DMS79 (cell line): ENCODE results near the gene RIT2.

Experiments
- DNase-seq: peaks from one replicate; lab custom pipeline; 2025; lab: John Stamatoyannopoulos, UW

The RIT2 gene

GRCh38 chr18:43081396-43081795 lies 34.1 kb downstream of the RIT2 start:
- no peak for DNase-seq

DNA sequence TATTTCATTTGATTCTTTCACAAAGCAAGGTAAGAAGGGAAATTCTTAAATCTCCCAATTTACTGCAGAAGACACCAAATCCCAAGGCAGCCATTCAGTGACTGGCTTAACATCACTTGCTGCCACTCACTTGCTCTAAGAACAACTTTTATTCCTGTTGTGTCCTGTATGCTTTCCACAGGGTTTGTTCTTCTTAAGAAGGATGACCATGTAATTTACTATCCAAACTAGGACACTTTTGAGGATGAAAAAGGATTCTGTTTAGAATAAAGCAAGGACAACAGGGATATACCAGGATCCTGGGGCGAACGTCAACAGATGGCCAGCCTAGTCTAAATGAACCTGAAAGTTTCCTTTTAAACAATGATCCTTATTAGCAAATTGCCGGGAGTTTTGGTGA lies 34.8 kb downstream of the RIT2 start:
- no peak for DNase-seq

DNA sequence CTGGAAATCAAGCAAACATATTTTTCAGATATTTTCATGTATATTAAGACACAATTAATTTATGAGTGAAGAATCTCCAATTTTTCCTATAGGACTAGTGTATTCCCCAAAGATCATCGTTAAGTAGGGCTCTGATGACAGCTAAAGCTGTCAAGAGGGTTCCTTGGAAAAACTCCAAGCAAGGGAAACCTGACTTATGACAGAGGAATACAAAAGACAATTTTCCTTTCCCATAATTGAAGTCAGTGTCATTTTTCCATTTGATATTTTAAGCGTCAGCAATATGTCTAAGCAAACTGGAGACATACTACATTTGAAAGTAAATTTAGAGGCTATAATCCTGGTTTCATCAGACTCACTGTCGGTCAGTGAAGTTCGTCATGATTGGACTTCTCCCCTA lies 36.1 kb downstream of the RIT2 start:
- no peak for DNase-seq

DNA sequence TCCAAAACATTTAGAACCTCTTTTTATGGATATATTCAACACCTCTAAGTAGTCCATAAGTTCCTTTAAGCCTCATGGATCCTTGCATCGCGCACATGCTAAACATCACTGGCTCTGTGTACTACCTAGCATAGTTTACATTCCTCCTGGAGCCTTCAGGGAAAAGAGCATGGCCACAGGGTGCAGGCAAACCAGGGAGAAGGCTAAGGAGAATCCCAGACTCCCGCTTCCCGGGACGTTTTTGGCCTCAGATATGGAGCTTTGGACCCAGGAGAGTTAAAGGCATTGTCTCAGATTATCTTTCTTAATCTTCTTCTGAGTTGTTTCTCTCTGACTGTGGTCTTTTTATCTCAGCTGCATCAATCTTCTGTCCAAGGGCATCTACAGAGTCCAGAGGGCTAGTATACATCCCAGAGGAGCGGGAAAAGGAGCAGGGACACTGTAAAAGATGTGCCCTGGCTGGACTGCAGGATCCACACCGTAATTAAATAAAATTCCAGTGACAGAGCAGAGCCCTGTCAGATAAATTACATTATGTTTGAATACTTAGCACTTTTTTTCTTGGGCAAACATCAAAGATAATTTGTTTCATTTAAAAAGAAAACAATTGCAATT lies 36.9 kb downstream of the RIT2 start:
- no peak for DNase-seq

GRCh38 chr18:43077510-43078308 lies 37.8 kb downstream of the RIT2 start:
- no peak for DNase-seq

- DNase-seq: no peak
Measured at GRCh38 chr18:43073771-43074170, 41.7 kb downstream of the RIT2 start.

GRCh38 chr18:43068781-43069180 lies 46.7 kb downstream of the RIT2 start:
- no peak for DNase-seq

DNA sequence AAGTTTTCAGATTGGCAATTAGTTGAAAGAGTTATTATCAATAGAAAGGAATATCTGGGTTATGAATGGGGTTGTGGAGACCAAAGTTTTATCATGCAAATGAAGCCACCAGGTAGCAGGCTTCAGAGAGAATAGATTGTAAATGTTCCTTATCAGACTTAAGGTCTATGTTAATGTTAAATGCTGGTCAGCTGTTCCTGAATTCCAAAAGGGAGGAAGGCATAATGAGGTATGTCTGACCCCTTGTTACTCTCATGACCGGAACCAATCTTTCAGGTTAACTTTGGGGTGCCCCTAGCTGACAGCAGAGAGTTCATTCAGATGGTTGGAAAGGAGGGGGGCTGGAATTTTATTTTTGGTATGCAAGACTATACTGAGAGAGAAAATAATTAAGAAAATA lies 47.9 kb downstream of the RIT2 start:
- DNase-seq: no peak

- no peak for DNase-seq
Measured at GRCh38 chr18:43061816-43062215, 53.7 kb downstream of the RIT2 start.

DNA sequence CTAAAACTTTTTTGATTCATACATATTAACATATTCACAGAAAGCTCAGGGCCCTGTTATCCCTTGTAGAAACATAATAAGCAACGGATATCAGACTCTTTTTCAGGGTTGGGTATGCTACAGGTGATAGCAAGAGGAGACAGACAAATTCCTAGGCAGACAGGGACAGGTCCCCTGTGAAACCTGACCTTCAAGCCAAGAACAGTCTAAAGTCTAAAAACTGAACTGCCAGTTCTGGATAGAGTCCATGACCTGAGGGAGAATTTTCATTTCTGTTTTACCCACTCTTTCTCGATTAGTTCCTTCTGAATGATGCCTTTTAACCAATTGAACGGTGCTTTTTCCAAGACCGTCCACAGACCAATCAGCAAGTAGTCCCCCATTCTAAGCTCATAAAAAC lies 54.2 kb downstream of the RIT2 start:
- DNase-seq: no peak

DNA sequence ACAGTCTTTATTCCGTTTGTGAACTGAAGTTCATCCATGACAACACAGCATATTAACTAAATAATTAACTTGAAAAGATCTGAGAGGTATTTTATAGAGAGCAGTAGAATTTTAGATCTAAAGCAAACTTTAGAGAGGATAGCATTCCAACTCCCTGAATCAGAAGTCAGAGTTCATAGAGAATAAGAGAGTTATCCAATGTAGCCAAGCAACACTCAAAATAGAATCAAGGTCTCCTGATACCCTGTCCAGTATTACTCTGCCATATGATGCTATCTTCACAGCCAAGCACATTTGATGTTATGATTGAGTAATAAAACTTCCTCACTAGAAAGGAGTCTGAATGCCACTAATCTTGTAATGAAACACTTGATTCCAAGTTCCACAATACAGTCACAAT lies 55.5 kb downstream of the RIT2 start:
- no peak for DNase-seq

- DNase-seq: no peak
Measured at GRCh38 chr18:43054815-43055519, 60.5 kb downstream of the RIT2 start.

- no peak for DNase-seq
Measured at GRCh38 chr18:43049021-43049420, 66.5 kb downstream of the RIT2 start.

- no peak for DNase-seq
Measured at GRCh38 chr18:43046322-43046721, 69.2 kb downstream of the RIT2 start.

GRCh38 chr18:43043626-43044025 lies 71.9 kb downstream of the RIT2 start:
- no peak for DNase-seq

- DNase-seq: no peak
Measured at GRCh38 chr18:43040281-43040680, 75.2 kb downstream of the RIT2 start.

GRCh38 chr18:43034683-43035500 lies 80.6 kb downstream of the RIT2 start:
- no peak for DNase-seq

GRCh38 chr18:43031169-43031568 lies 84.3 kb downstream of the RIT2 start:
- no peak for DNase-seq

DNA sequence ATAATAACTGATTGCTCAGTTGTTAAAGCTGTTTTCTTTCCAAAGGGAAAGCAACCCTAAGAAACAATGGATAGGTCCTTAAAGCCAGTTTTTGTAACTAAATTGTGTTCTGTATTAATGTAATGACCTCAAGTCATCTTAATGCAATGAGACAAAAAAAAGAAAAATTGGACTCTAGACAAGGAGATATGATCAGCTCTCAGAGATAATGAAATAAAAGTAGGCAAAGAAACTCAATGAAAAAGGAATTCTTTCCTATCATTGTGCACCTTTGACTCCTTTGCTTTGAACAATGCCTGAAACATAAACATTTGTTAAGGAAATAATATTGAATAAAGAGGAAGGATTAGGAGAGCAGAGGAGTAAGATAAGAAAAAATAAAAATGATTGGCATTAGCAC lies 86.1 kb downstream of the RIT2 start:
- no peak for DNase-seq

GRCh38 chr18:43022874-43023273 lies 92.6 kb downstream of the RIT2 start:
- DNase-seq: no peak

GRCh38 chr18:43017622-43018021 lies 97.9 kb downstream of the RIT2 start:
- no peak for DNase-seq

GRCh38 chr18:43013486-43013885 lies 102.0 kb downstream of the RIT2 start:
- no peak for DNase-seq
